HG03442 (cell line): ENCODE measurements around the gene TLK1.

ENCODE experiments used
- ATAC-seq: cut with Tn5 transposase; IDR thresholded peaks from one replicate; pipeline ENCODE4 v1.9.1; 2021; ENCODE audit warnings: mild to moderate bottlenecking, moderate library complexity; ENCODE audit not compliant: unreplicated experiment

Gene TLK1

GRCh38 chr2:171160119-171160955 lies at the start of gene TLK1:
Gene TLK1, minus strand, starts transcription at chr2:171160893. Its CDS starts 465 bp downstream, at chr2:171160428.
- ATAC-seq = peak; percentile 10

- ATAC-seq = no peak
Observed at GRCh38 chr2:171210216-171210863, 49.6 kb upstream of the TLK1 start.

- no peak for ATAC-seq
Observed at GRCh38 chr2:171208657-171209056, 48.0 kb upstream of the TLK1 start.

- ATAC-seq = no peak
Observed at GRCh38 chr2:171206422-171207115, 45.9 kb upstream of the TLK1 start.

- ATAC-seq = no peak
Observed at GRCh38 chr2:171205551-171205950, 44.9 kb upstream of the TLK1 start.

- no peak for ATAC-seq
Observed at GRCh38 chr2:171201767-171202166, 41.1 kb upstream of the TLK1 start.

- no peak for ATAC-seq
Observed at GRCh38 chr2:171201271-171201670, 40.6 kb upstream of the TLK1 start.

- no peak for ATAC-seq
Observed at GRCh38 chr2:171200469-171200868, 39.8 kb upstream of the TLK1 start.

- no peak for ATAC-seq
Observed at GRCh38 chr2:171191021-171191420, 30.3 kb upstream of the TLK1 start.

GRCh38 chr2:171187819-171188218 lies 27.1 kb upstream of the TLK1 start:
- ATAC-seq = no peak

- ATAC-seq = no peak
Observed at GRCh38 chr2:171187177-171187576, 26.5 kb upstream of the TLK1 start.

- no peak for ATAC-seq
Observed at GRCh38 chr2:171185941-171186340, 25.2 kb upstream of the TLK1 start.

- ATAC-seq = no peak
Observed at GRCh38 chr2:171185165-171185818, 24.6 kb upstream of the TLK1 start.

GRCh38 chr2:171181064-171182049 lies 20.7 kb upstream of the TLK1 start:
- no peak for ATAC-seq

- peak; percentile 41 for ATAC-seq
Observed at GRCh38 chr2:171180229-171180930, 19.7 kb upstream of the TLK1 start.

- no peak for ATAC-seq
Observed at GRCh38 chr2:171178993-171179392, 18.3 kb upstream of the TLK1 start.

- no peak for ATAC-seq
Observed at GRCh38 chr2:171176516-171176915, 15.8 kb upstream of the TLK1 start.

- no peak for ATAC-seq
Observed at GRCh38 chr2:171174075-171174474, 13.4 kb upstream of the TLK1 start.

GRCh38 chr2:171173087-171173486 lies 12.4 kb upstream of the TLK1 start:
- ATAC-seq = no peak
